ENCODE measurements around the gene PHETA1.
"Not testable (repeated sequence)": the region's sequence is repeated elsewhere in the genome, so short reads cannot be mapped to it uniquely, and the experiment has no call there.

The PHETA1 gene

GRCh38 chr12:111341426-111342065 lies 27.3 kb downstream of the PHETA1 start:
- in situ Hi-C loops (cut with MboI; ENCODE audit: low sequenced_read_pairs) = no loop called here
- H3K4me1 ChIP-seq = no peaks in the 10 kb centered on the region

DNA sequence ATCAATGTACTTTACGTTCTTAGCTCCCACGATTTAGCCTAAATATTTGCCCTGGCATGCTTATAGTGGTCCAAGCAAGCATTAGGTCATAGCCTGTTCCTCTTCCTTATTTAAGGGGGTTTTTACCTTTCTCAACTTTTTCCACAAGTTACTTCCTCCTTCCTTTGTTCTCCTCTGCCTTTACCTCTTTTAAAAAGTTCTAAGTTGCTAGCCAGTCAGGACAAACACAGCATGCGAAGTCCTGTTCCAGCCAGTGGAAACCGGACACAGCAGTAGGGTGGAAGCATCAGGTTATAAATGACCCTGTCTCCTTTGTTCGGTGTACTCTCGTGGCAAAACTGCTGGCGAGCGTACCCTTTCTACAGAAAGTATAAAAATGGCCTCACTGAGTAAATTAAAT lies 28.2 kb downstream of the PHETA1 start:
- DNase-seq (ENCODE audit: low spot score in 2 of 2); H3K27me3 ChIP-seq (ENCODE audit: low read depth); H3K9me3 ChIP-seq; H3K4me3 ChIP-seq; H3K36me3 ChIP-seq (replicated peaks); in situ Hi-C loops (cut with MboI; ENCODE audit: low sequenced_read_pairs); H3K4me1 ChIP-seq: not testable (repeated sequence)

More at GRCh38 chr12:111341426-111342065, 27.3 kb downstream of the PHETA1 start:
- H3K27me3 ChIP-seq (ENCODE audit: low read depth) = no peaks in the 10 kb centered on the region
- H3K36me3 ChIP-seq (replicated peaks) = no peaks in the 10 kb centered on the region
- DNase-seq (ENCODE audit: low spot score in 2 of 2) = no peak
- no peaks in the 10 kb centered on the region for H3K9me3 ChIP-seq
- no peak overlapping the region for H3K4me3 ChIP-seq

GRCh38 chr12:111340231-111340630 lies 28.7 kb downstream of the PHETA1 start:
- H3K36me3 ChIP-seq (replicated peaks) = no peaks in the 10 kb centered on the region
- no peak overlapping the region for H3K4me3 ChIP-seq
- no peaks in the 10 kb centered on the region for H3K9me3 ChIP-seq
- no peaks in the 10 kb centered on the region for H3K27me3 ChIP-seq (ENCODE audit: low read depth)
- DNase-seq (ENCODE audit: low spot score in 2 of 2) = no peak
- no peaks in the 10 kb centered on the region for H3K4me1 ChIP-seq
- in situ Hi-C loops (cut with MboI; ENCODE audit: low sequenced_read_pairs) = no loop called here

- no peaks in the 10 kb centered on the region for H3K27me3 ChIP-seq (ENCODE audit: low read depth)
- no peak for DNase-seq (ENCODE audit: low spot score in 2 of 2)
- in situ Hi-C loops (cut with MboI; ENCODE audit: low sequenced_read_pairs) = no loop called here
- no peaks in the 10 kb centered on the region for H3K9me3 ChIP-seq
- H3K36me3 ChIP-seq (replicated peaks) = no peaks in the 10 kb centered on the region
- no peaks in the 10 kb centered on the region for H3K4me1 ChIP-seq
- H3K4me3 ChIP-seq = no peak overlapping the region
Measured at GRCh38 chr12:111339321-111339938, 29.5 kb downstream of the PHETA1 start.

DNA sequence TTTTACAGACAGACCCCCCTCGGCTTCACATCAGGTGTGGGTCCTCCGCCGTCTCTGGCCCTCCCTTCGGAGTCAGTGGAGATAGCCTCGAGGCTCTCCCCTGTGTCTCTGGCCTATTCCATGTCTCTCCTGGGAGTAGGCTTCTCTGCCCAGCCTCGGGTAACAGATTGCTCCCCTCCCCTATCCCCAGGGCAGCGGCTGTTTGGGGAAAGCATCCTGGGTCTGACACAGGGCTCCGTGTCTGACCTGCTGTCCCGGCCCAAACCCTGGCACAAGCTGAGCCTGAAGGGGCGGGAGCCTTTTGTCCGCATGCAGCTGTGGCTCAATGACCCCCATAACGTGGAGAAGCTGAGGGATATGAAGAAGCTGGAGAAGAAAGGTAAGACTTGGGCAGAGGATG lies 30.8 kb downstream of the PHETA1 start:
- no peak for DNase-seq (ENCODE audit: low spot score in 2 of 2)
- Histone ChIP-seq H3K36me3 (replicated peaks) (no peaks in the 10 kb centered on the region), H3K4me3 (no peak overlapping the region), H3K27me3 (ENCODE audit: low read depth) (no peaks in the 10 kb centered on the region), H3K4me1 (no peaks in the 10 kb centered on the region), H3K9me3 (no peaks in the 10 kb centered on the region)
- in situ Hi-C loops (cut with MboI; ENCODE audit: low sequenced_read_pairs) = no loop called here

- Histone ChIP-seq H3K4me3 (no peak overlapping the region), H3K27me3 (ENCODE audit: low read depth) (no peaks in the 10 kb centered on the region), H3K9me3 (no peaks in the 10 kb centered on the region), H3K4me1 (no peaks in the 10 kb centered on the region), H3K36me3 (replicated peaks) (no peaks in the 10 kb centered on the region)
- DNase-seq (ENCODE audit: low spot score in 2 of 2) = no peak
- in situ Hi-C loops (cut with MboI; ENCODE audit: low sequenced_read_pairs) = no loop called here
Measured at GRCh38 chr12:111337371-111337770, 31.5 kb downstream of the PHETA1 start.

DNA sequence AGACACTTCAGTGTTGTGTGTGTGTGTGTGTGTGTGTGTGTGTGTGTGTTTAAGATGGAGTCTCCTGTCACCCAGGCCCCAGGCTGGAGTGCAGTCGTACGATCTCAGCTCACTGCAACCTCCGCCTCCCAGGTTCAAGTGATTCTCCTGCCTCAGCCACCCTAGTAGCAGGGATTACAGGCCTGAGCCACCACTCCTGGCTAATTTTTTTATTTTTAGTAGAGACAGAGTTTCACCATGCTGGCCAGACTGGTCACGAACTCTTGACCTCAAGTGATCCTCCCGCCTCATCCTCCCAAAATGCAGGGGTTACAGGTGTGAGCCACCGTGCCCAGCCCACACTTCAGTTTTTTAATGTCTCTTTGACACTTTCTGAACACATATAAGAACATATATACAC lies 32.5 kb downstream of the PHETA1 start:
- H3K27me3 ChIP-seq (ENCODE audit: low read depth); H3K9me3 ChIP-seq; H3K36me3 ChIP-seq (replicated peaks); H3K4me3 ChIP-seq; DNase-seq (ENCODE audit: low spot score in 2 of 2); in situ Hi-C loops (cut with MboI; ENCODE audit: low sequenced_read_pairs); H3K4me1 ChIP-seq: not testable (repeated sequence)

DNA sequence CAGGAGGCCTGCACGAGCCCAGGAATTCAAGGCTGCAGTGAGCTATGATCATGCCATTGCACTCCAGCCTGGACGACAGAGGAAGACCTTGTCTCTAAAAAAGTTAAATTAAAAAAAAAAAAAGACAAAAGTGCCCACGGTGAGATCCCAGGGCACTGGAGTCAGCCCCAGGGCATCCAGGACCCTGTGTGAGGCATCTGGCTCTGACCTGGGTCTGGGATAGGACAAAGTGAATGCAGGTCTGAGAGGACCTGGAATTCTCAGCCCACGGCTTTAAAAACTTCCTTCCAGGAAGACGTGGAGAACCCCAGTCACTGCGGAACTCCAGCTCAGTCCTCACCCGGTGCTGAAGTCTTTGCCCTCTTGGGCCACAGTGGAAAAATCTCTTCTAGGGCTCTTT lies 33.1 kb downstream of the PHETA1 start:
- no peaks in the 10 kb centered on the region for H3K27me3 ChIP-seq (ENCODE audit: low read depth)
- no peak overlapping the region for H3K4me3 ChIP-seq
- H3K9me3 ChIP-seq = no peaks in the 10 kb centered on the region
- no peaks in the 10 kb centered on the region for H3K4me1 ChIP-seq
- in situ Hi-C loops (cut with MboI; ENCODE audit: low sequenced_read_pairs) = no loop called here
- no peak for DNase-seq (ENCODE audit: low spot score in 2 of 2)
- no peaks in the 10 kb centered on the region for H3K36me3 ChIP-seq (replicated peaks)

GRCh38 chr12:111335301-111335700 lies 33.6 kb downstream of the PHETA1 start:
- H3K9me3 ChIP-seq; H3K4me3 ChIP-seq; DNase-seq (ENCODE audit: low spot score in 2 of 2); H3K4me1 ChIP-seq; in situ Hi-C loops (cut with MboI; ENCODE audit: low sequenced_read_pairs); H3K36me3 ChIP-seq (replicated peaks); H3K27me3 ChIP-seq (ENCODE audit: low read depth): not testable (repeated sequence)

DNA sequence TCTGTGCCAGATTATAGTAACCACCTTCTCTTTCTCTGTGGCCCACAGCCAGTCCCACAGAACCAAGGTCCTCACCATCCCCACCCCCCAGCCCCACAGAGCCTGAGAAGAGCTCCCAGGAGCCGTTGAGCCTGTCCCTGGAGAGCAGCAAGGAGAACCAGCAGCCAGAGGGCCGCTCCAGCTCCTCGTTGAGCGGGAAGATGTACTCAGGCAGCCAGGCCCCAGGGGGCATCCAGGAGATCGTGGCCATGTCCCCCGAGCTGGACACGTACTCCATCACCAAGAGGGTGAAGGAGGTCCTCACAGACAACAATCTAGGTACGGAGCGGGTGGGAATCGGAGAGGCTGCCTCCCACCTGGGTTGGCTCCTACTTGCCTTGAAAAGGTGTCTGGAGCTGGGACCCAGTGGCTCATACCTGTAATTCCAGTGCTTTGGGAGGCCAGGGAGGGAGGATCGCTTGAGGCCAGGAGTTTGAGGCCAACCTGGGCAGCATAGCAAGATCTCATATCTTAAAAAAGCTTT lies 34.4 kb downstream of the PHETA1 start:
- Histone ChIP-seq H3K36me3 (replicated peaks) (no peaks in the 10 kb centered on the region), H3K4me3 (no peak overlapping the region), H3K9me3 (no peaks in the 10 kb centered on the region), H3K4me1 (no peaks in the 10 kb centered on the region), H3K27me3 (ENCODE audit: low read depth) (no peaks in the 10 kb centered on the region)
- in situ Hi-C loops (cut with MboI; ENCODE audit: low sequenced_read_pairs) = no loop called here
- DNase-seq (ENCODE audit: low spot score in 2 of 2) = no peak

GRCh38 chr12:111330800-111331752 lies 37.8 kb downstream of the PHETA1 start:
- H3K36me3 ChIP-seq (replicated peaks) = no peaks in the 10 kb centered on the region
- no peaks in the 10 kb centered on the region for H3K27me3 ChIP-seq (ENCODE audit: low read depth)
- in situ Hi-C loops (cut with MboI; ENCODE audit: low sequenced_read_pairs) = no loop called here
- H3K4me3 ChIP-seq = no peak overlapping the region
- peak; percentile 41 to 54 for DNase-seq (ENCODE audit: low spot score in 2 of 2)
- no peaks in the 10 kb centered on the region for H3K9me3 ChIP-seq
- no peaks in the 10 kb centered on the region for H3K4me1 ChIP-seq

- Histone ChIP-seq H3K36me3 (replicated peaks) (no peaks in the 10 kb centered on the region), H3K4me1 (no peaks in the 10 kb centered on the region), H3K4me3 (no peak overlapping the region), H3K9me3 (no peaks in the 10 kb centered on the region), H3K27me3 (ENCODE audit: low read depth) (no peaks in the 10 kb centered on the region)
- in situ Hi-C loops (cut with MboI; ENCODE audit: low sequenced_read_pairs) = no loop called here
- DNase-seq (ENCODE audit: low spot score in 2 of 2) = no peak
Measured at GRCh38 chr12:111328138-111328537, 40.8 kb downstream of the PHETA1 start.

DNA sequence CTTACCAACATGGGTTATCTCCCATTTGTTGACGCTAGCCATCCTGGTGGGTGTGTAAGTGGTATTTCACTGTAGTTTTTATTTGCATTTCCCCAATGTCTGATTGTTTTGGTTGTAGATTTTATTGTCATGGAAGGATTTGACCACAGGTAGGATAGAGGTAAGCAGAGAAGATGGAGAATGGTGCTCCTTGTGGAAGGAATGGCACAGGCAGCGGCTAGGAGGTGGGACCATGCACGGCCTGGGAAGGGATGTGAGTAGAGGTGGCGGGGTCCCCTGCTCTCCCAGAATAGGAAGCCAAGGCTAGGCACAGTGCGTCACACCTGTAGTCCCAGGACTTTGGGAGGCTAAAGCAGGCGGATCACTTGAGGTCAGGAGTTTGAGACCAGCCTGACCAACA lies 41.4 kb downstream of the PHETA1 start:
- Histone ChIP-seq H3K36me3 (replicated peaks) (no peaks in the 10 kb centered on the region), H3K4me3 (no peak overlapping the region), H3K9me3 (no peaks in the 10 kb centered on the region), H3K27me3 (ENCODE audit: low read depth) (no peaks in the 10 kb centered on the region), H3K4me1 (no peaks in the 10 kb centered on the region)
- in situ Hi-C loops (cut with MboI; ENCODE audit: low sequenced_read_pairs) = no loop called here
- DNase-seq (ENCODE audit: low spot score in 2 of 2) = no peak
